T-helper 2 cell treated with Interferon-gamma antibody and Interleukin-4, amounts not matched to agents 100 ng/mL and 5 ng/mL, for 36 hours (primary cell): ENCODE measurements around the gene AUTS2. TPM values are rescaled to one million over a fixed set of nuclear protein-coding genes. Genes with fewer than 3 reads are reported as not detected.

Experiments
- intact Hi-C: fragments of 100-400 bp; cut with micrococcal nuclease; formaldehyde crosslinking; loops from one replicate; pipeline ENCODE4 v1.15.1; 2023
- total RNA-seq: library from RNA; stranded (reverse); gene quantifications from 2 replicates; pipeline ENCODE4 v1.2.3, GENCODE V29; 2022

Gene AUTS2
- total RNA-seq, 1 donor from 2014 or later: 3.3 TPM

- intact Hi-C loops: no loop called here
Observed at GRCh38 chr7:69684369-69685292, 86.4 kb downstream of the AUTS2 start.

GRCh38 chr7:69685293-69685631 lies 87.0 kb downstream of the AUTS2 start:
- intact Hi-C loops: no loop called here

GRCh38 chr7:69686366-69686765 lies 88.1 kb downstream of the AUTS2 start:
- intact Hi-C loops: no loop called here

- intact Hi-C loops: no loop called here
Observed at GRCh38 chr7:69687739-69688433, 89.6 kb downstream of the AUTS2 start.

GRCh38 chr7:69690329-69690728 lies 92.1 kb downstream of the AUTS2 start:
- intact Hi-C loops: no loop called here

- intact Hi-C loops: no loop called here
Observed at GRCh38 chr7:69691327-69691726, 93.1 kb downstream of the AUTS2 start.

GRCh38 chr7:69691734-69692133 lies 93.5 kb downstream of the AUTS2 start:
- intact Hi-C loops: no loop called here

GRCh38 chr7:69692611-69693010 lies 94.3 kb downstream of the AUTS2 start:
- intact Hi-C loops: no loop called here

- intact Hi-C loops: no loop called here
Observed at GRCh38 chr7:69693042-69693441, 94.8 kb downstream of the AUTS2 start.

- intact Hi-C loops: no loop called here
Observed at GRCh38 chr7:69696054-69696591, 97.8 kb downstream of the AUTS2 start.

GRCh38 chr7:69696686-69697685 lies 98.7 kb downstream of the AUTS2 start:
- intact Hi-C loops: no loop called here

GRCh38 chr7:69698109-69698825 lies 100.0 kb downstream of the AUTS2 start:
- intact Hi-C loops: no loop called here

- intact Hi-C loops: no loop called here
Observed at GRCh38 chr7:69699931-69700330, 101.7 kb downstream of the AUTS2 start.

- intact Hi-C loops: no loop called here
Observed at GRCh38 chr7:69700331-69700730, 102.1 kb downstream of the AUTS2 start.

- intact Hi-C loops: no loop called here
Observed at GRCh38 chr7:69701288-69701687, 103.0 kb downstream of the AUTS2 start.

- intact Hi-C loops: no loop called here
Observed at GRCh38 chr7:69702357-69702756, 104.1 kb downstream of the AUTS2 start.

- intact Hi-C loops: no loop called here
Observed at GRCh38 chr7:69703099-69703498, 104.8 kb downstream of the AUTS2 start.

- intact Hi-C loops: no loop called here
Observed at GRCh38 chr7:69706070-69706469, 107.8 kb downstream of the AUTS2 start.

- intact Hi-C loops: no loop called here
Observed at GRCh38 chr7:69708857-69709256, 110.6 kb downstream of the AUTS2 start.

- intact Hi-C loops: no loop called here
Observed at GRCh38 chr7:69710768-69711438, 112.6 kb downstream of the AUTS2 start.
